ENCODE results near the gene SLC7A7.
"Not testable (repeated sequence)": the region's sequence is repeated elsewhere in the genome, so short reads cannot be mapped to it uniquely, and the experiment has no call there.

The SLC7A7 gene

DNA sequence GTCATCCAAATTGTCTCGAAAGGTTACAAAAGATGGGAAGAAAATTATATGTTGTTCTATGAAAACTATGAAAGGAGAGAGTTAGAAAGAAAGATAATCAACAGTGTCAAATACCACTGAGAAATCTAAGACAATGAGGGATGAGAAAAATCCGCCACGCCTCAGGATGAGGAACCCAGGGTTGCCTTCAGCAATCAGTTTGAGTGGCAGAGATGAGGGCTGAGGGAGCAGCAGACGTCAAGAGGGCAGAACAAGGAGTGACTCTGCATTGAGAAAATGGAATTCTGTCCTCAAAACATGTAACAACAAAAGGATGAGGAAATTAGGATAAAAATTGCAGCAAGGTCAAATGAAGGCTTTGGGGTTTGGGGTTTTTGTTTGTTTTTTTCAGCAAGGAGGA lies 67.0 kb downstream of the SLC7A7 start:
- no peak for DNase-seq (ENCODE audit: low read depth)

DNA sequence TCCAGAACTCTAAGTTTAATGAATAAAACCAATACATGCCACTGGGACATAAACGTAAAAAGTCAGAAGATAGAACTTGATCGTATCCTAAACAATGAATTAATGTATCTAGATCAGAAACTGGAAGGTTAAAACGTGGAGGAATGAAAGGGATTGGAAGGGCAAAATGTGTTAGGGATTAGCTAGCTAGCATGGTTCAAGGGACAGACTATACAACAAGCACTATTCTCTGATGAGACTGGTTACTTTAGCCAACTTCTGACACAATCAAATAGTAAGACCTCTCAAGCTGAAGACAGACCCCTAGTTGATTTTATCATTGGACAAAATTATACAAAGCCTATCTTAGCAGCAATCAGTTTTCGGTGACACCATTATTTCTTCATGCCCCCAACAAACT lies 67.5 kb downstream of the SLC7A7 start:
- no peak for DNase-seq (ENCODE audit: low read depth)

- DNase-seq (ENCODE audit: low read depth), result no peak
These were observed 75.2 kb downstream of the SLC7A7 start for GRCh38 chr14:22740020-22740419.

GRCh38 chr14:22739423-22739822 lies 75.8 kb downstream of the SLC7A7 start:
- DNase-seq (ENCODE audit: low read depth), result no peak

- DNase-seq (ENCODE audit: low read depth), result no peak
These were observed 78.2 kb downstream of the SLC7A7 start for GRCh38 chr14:22737052-22737451.

- DNase-seq (ENCODE audit: low read depth), result not testable (repeated sequence)
These were observed 78.9 kb downstream of the SLC7A7 start for GRCh38 chr14:22736384-22736783.

DNA sequence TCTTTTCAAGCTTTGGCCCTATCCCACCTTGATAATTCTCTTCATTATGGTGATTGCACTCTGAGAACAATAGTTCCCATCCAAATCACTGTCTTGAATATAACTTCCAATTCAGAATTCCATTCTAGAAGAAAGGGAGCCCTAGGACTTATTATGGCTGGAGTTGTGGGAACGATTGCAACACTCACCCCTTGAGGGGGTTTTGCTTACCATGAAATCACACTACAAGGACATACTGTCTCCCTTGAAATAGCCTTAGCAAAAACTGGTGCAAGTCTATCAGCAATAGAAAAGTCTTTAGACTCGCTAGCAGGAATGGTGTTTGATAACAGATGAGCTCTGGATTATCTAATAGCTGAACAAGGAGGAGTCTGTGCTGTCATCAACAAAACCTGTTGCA lies 80.1 kb downstream of the SLC7A7 start:
- no peak for DNase-seq (ENCODE audit: low read depth)

GRCh38 chr14:22733829-22734228 lies 81.4 kb downstream of the SLC7A7 start:
- DNase-seq (ENCODE audit: low read depth), result no peak

DNA sequence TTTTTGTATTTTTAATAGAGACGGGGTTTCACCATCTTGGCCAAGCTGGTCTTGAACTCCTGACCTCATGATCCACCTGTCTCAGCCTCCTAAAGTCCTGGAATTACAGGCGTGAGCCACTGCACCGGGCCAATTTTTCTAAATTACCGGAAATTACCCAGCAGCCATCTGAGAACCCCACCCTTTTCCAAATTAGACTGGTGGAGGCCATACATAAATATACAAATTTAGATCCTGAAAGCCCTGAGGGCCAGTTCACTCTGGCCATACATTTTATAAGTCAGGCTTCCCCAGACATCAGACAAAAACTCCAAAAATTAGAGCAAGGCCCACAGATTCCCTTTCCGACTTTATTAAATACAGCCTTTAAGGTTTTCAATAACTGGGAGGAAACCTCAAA lies 83.2 kb downstream of the SLC7A7 start:
- not testable (repeated sequence) for DNase-seq (ENCODE audit: low read depth)

- DNase-seq (ENCODE audit: low read depth), result no peak
These were observed 89.2 kb downstream of the SLC7A7 start for GRCh38 chr14:22726012-22726411.

- DNase-seq (ENCODE audit: low read depth), result not testable (repeated sequence)
These were observed 89.9 kb downstream of the SLC7A7 start for GRCh38 chr14:22725374-22725773.

- not testable (repeated sequence) for DNase-seq (ENCODE audit: low read depth)
These were observed 90.4 kb downstream of the SLC7A7 start for GRCh38 chr14:22724847-22725246.

DNA sequence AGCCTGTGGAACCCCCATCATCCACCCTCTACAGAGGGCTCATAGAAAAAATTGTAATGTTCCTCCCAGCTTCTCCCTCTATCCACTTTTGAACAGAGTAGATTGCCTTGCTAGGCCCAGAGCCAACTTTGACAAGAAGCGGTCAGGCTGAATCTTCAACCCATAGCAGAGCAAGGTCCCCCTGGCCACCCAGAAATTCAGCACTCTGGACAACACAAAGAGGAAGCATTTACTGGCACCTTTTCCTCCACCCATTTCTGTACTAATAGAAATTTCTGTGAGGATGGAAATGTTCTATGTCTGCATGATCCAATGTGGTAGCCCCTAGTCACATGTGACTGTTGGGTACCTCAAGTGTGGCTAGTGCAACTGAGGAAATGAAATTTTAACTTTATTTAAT lies 91.4 kb downstream of the SLC7A7 start:
- DNase-seq (ENCODE audit: low read depth), result no peak
